Heart left ventricle (tissue), 16 donors: ENCODE results near the gene PROP1. TPM values are rescaled to one million over a fixed set of nuclear protein-coding genes. Genes with fewer than 3 reads are reported as not detected.
"Not testable (repeated sequence)": the region's sequence is repeated elsewhere in the genome, so short reads cannot be mapped to it uniquely, and the experiment has no call there.

Experiments used
- ATAC-seq, 4 donors: fragments of 200-7000 bp; cut with Tn5 transposase; one replicate each; pipeline ENCODE4 v1.9.1; 2020 to 2022; ENCODE audit warnings: moderate library complexity in 4 of 4, mild to moderate bottlenecking in 3 of 4, moderate number of reproducible peaks in 1 of 4
- DNase-seq, 5 donors: peaks; one replicate each; pipeline ENCODE4 v3.0.0-alpha.2; 2020
- H3K27ac ChIP-seq, 12 donors: fragments of 200-600 bp; sonication (generic) in 4 of 12; one replicate each; pipeline versions ENCODE4 v1.5.0 to v1.8.0; 2016 to 2022; ENCODE audit warnings: mild to moderate bottlenecking in 2 of 12
- H3K27me3 ChIP-seq, 9 donors: fragments of 200-600 bp; sonication (generic) in 2 of 9; one replicate each; pipeline versions ENCODE4 v1.5.1 to v1.8.0; 2016 to 2022; ENCODE audit warnings: mild to moderate bottlenecking in 3 of 9
- H3K36me3 ChIP-seq, 9 donors: fragments of 200-600 bp; sonication (generic) in 2 of 9; one replicate each; pipeline versions ENCODE4 v1.5.0 to v1.8.0; 2018 to 2022; ENCODE audit warnings: mild to moderate bottlenecking in 2 of 9
- H3K4me1 ChIP-seq, 12 donors: fragments of 200-600 bp; sonication (generic) in 4 of 12; one replicate each; pipeline versions ENCODE4 v1.5.0 to v1.8.0; 2016 to 2022; ENCODE audit warnings: mild to moderate bottlenecking in 3 of 12
- H3K4me3 ChIP-seq, 12 donors: fragments of 200-600 bp; sonication (generic) in 4 of 12; one replicate each; pipeline versions ENCODE4 v1.5.0 to v1.8.0; 2017 to 2022; ENCODE audit warnings: mild to moderate bottlenecking in 9 of 12, moderate library complexity in 4 of 12
- H3K9me3 ChIP-seq, 12 donors: fragments of 200-600 bp; sonication (generic) in 4 of 12; one replicate each; pipeline versions ENCODE4 v1.5.0 to v1.8.0; 2016 to 2022; ENCODE audit warnings: mild to moderate bottlenecking in 1 of 12
- POLR2A ChIP-seq, 2 donors: fragments of 450-650 bp; IDR thresholded peaks; one replicate each; pipeline ENCODE4 v1.6.1; 2017; ENCODE audit warnings: antibody characterized with exemption in 2 of 2, mild to moderate bottlenecking in 2 of 2, moderate library complexity in 2 of 2
- WGBS, 4 donors: extraction: QIAGEN DNeasy Blood & Tissue Kit in 2 of 4; methylation state at CpG; one replicate each; pipeline versions ENCODE4 v1.1.5 to v1.1.7; 2013 to 2018; 5-methylcytosine and 5-hydroxymethylcytosine counted together
- intact Hi-C, 10 donors: fragments of 100-400 bp; cut with DNase I; formaldehyde crosslinking; loops; one replicate each; pipeline versions ENCODE4 v1.11.1 to v1.14.2; 2022
- polyA plus RNA-seq, 2 donors: library from polyadenylated mRNA; stranded (reverse); fragments of 200-250 nt; gene quantifications; one replicate each; pipeline ENCODE4 v1.2.3, GENCODE V29; 2013
- total RNA-seq, 9 donors: library from RNA; depleted of rRNA in 2 of 9; stranded (reverse); fragments of >200 nt in 2 of 9; fragmentation: NEBNext Ultra II Directional in 3 of 9; extraction: Animal tissue kit (Norgen Biotek cat#: 25700) in 3 of 9; gene quantifications; one replicate each; pipeline versions ENCODE4 v1.1.0 to v1.2.4, GENCODE V29; 2016 to 2023
- TF ChIP-seq, protein P1 (sequence below), 12 donors: fragments of 200-600 bp; sonication (generic) in 4 of 12; IDR thresholded peaks; one replicate each; pipeline versions ENCODE4 v1.5.0 to v1.8.0; 2018 to 2022; ENCODE audit warnings: antibody characterized with exemption in 12 of 12, mild to moderate bottlenecking in 5 of 12
- donor health status: ischemic (EF 13 %, LVEDD 7.1; RV severe dilation, severe dysfunction).
- donor health status: healthy with polysubstance abuse.
- donor health status: DM: no; HTN: yes; CAD: no.
- donor health status: DM: no; HTN: no; CAD: no.
- donor health status: ischemic (EF 25% LVEDD 6.9; RV normal size, moderate dysfunction).
- donor health status: ischemic (EF 25% LVEDD 5.7; RV mildly dilated, moderate dysfunction).
- donor health status: healthy.
- donor health status: DM: yes; HTN: yes; CAD: no.
- donor health status: ischemic (EF 35%, LVEDD 5.7; RV mildly dilated, moderate dysfunction).
- donor health status: nonischemic (EF 11% LVEDD 7.7; RV severe dilation, severe dysfunction).
- donor health status: DM: yes; HTN: yes; CAD: no.
- donor health status: PGD.
- donor health status: ischemic (EF 29% LVEDD 5.4; RV normal size, mild dysfunction).
- donor health status: nonischemic (EF 23%, LVEDD 6.1; RV moderate dilation, normal function).

Gene PROP1
- total and polyA plus RNA-seq, 11 donors, result not detected

DNA sequence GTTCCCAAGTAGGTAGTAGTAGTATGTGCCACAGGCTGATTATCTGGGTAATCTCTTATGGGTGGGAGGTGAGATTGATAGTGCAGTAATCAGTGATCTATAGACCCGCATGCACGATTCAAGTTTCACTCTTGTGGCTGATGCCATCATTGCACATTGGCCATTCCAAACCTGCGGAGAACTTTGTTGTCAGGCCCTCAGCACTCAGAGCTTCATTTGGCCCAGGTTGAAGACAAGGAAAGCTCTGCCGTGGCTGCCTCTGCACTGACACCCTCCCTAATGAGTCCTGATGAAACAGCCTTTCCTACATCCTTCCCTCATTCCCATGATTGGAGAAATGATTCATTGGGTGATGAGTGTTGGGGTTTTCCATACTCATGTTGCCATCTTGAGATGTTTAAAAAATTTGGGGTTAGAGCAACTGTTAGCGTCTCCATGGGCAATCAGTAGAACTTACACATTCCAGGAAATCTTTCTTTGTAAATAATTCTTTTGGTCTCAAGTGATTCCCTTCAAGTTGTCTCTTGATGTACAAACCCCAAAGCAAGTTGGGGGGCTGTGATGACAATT lies 22.9 kb downstream of the PROP1 start:
- peaks cover 0 to 9% (median 0%) of the 10 kb centered on the region in 12 donors for H3K9me3 ChIP-seq
- no peaks in the 10 kb centered on the region for H3K36me3 ChIP-seq
- H3K27ac ChIP-seq, result no peak overlapping the region
- DNase-seq, result no peak
- WGBS, 4 donors, result 80 to 89% (median 85%) methylated on average over 5 of the region's 5 CpGs
- peaks cover 0 to 25% (median 0%) of the 10 kb centered on the region in 9 donors for H3K27me3 ChIP-seq
- H3K4me3 ChIP-seq, result no peak overlapping the region
- intact Hi-C loops, result no loop called here
- no peak for ATAC-seq
- H3K4me1 ChIP-seq, result no peaks in the 10 kb centered on the region
- TF ChIP-seq, protein P1, sequence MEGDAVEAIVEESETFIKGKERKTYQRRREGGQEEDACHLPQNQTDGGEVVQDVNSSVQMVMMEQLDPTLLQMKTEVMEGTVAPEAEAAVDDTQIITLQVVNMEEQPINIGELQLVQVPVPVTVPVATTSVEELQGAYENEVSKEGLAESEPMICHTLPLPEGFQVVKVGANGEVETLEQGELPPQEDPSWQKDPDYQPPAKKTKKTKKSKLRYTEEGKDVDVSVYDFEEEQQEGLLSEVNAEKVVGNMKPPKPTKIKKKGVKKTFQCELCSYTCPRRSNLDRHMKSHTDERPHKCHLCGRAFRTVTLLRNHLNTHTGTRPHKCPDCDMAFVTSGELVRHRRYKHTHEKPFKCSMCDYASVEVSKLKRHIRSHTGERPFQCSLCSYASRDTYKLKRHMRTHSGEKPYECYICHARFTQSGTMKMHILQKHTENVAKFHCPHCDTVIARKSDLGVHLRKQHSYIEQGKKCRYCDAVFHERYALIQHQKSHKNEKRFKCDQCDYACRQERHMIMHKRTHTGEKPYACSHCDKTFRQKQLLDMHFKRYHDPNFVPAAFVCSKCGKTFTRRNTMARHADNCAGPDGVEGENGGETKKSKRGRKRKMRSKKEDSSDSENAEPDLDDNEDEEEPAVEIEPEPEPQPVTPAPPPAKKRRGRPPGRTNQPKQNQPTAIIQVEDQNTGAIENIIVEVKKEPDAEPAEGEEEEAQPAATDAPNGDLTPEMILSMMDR (IDR thresholded peaks at IDR 0.05), result no peak
- TF ChIP-seq POLR2A (IDR thresholded peaks at IDR 0.05), result no peak

DNA sequence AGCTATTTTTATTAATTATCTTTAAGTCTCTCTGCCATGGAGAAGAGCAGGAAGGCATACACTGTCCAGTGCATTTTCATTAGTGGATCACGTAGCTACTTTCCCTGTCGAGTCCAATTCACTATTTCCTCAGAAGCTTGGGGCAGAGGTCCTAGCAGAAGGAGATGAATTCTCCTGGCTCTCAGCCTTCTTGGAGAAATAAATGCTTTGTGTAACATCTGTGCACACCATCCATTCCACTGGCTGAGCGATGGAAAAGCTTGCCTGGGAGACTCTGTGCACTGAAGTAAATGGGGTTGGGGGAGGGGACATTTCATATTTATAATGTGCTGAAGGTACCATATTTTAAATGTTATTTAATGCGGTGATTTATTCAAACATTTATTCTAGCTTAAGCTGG lies 23.4 kb downstream of the PROP1 start:
- H3K9me3 ChIP-seq, result peaks cover 0 to 9% (median 0%) of the 10 kb centered on the region in 12 donors
- no peak overlapping the region for H3K27ac ChIP-seq
- H3K4me3 ChIP-seq, result no peak overlapping the region
- ATAC-seq, result no peak
- no peak for TF ChIP-seq POLR2A (IDR thresholded peaks at IDR 0.05)
- TF ChIP-seq, protein P1 (IDR thresholded peaks at IDR 0.05), result no peak
- intact Hi-C loops, result no loop called here
- peaks cover 0 to 25% (median 0%) of the 10 kb centered on the region in 9 donors for H3K27me3 ChIP-seq
- no peaks in the 10 kb centered on the region for H3K4me1 ChIP-seq
- WGBS, 4 donors, result 73 to 84% (median 77%) methylated on average over 4 of the region's 4 CpGs
- no peaks in the 10 kb centered on the region for H3K36me3 ChIP-seq
- no peak for DNase-seq

DNA sequence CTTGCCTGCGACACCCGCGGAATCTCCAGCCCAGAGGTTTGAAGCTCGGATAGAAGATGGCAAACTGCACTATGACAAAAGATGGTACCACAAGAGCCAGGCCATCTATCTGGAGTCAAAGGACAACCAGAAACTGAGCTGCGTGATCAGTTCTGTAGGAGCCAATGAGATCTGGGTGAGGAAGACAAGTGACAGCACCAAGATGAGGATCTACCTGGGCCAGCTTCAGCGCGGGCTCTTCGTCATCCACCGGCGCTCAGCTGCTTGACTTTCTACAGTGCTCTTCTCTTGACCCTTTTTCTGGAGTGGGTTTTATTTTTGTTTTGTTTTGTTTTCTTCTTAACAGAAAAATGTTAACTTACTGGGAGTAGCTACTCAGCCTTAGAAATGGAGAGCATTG lies 24.0 kb downstream of the PROP1 start:
- intact Hi-C loops, H3K9me3 ChIP-seq, DNase-seq, ATAC-seq, H3K4me1 ChIP-seq, H3K36me3 ChIP-seq, H3K27ac ChIP-seq, H3K4me3 ChIP-seq: not testable (repeated sequence)
- 92 to 98% (median 96%) methylated on average over 10 of the region's 10 CpGs for WGBS, 4 donors
- H3K27me3 ChIP-seq, result peaks cover 0 to 20% (median 0%) of the 10 kb centered on the region in 9 donors

DNA sequence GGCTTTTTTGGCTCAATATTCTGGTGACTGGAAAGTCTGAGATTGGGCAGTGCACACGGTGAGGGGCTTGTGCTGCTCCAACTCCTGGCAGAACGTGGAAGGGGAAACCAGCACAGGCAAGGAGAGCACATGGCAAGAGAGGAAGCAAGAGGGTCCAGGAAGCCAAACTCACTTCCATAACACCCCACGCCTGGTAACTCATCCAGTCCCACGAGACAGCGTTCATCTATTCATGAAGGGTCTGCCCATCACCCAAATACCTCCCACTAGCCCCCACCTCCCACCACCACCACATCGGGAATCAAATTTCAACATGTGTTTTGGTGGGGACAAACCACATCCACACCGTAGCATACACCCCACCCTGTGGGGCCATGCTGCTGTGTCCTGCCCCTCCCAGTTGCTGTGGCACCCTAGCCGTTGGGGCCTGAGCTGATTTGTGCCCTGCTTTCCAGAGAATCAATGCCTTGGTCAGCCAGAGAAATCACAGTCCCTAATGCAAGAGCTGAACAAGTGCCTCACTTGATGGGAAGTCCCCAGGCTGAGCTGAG lies 27.3 kb downstream of the PROP1 start:
- no peak overlapping the region for H3K27ac ChIP-seq
- intact Hi-C loops, result no loop called here
- H3K4me3 ChIP-seq, result no peak overlapping the region
- H3K27me3 ChIP-seq, result peaks cover 0 to 11% (median 0%) of the 10 kb centered on the region in 9 donors
- ATAC-seq, result no peak
- no peaks in the 10 kb centered on the region for H3K9me3 ChIP-seq
- no peak for TF ChIP-seq POLR2A (IDR thresholded peaks at IDR 0.05)
- TF ChIP-seq, protein P1 (IDR thresholded peaks at IDR 0.05), result no peak
- 75 to 82% (median 79%) methylated on average over 8 of the region's 8 CpGs for WGBS, 4 donors
- no peaks in the 10 kb centered on the region for H3K36me3 ChIP-seq
- no peak for DNase-seq
- no peaks in the 10 kb centered on the region for H3K4me1 ChIP-seq
